PC-9 (cell line): ENCODE measurements around the gene WNT9B. TPM values are rescaled to one million over a fixed set of nuclear protein-coding genes. Genes with fewer than 3 reads are reported as not detected.

Experiments
- BruUV-seq: library from RNA; stranded (reverse); fragments of 400-500 nt; replicated peaks from 2 replicates; lab custom pipeline; 2021; lab: Mats Ljungman, UMichigan
- CTCF ChIA-PET: fragments of 300-600 bp; sonication (Branson Sonifier 250); formaldehyde crosslinking; loops from one replicate; lab custom pipeline; 2022; ENCODE audit warnings: antibody characterized with exemption; lab: Charles Lee
- POLR2A ChIA-PET: fragments of 300-600 bp; sonication (Branson Sonifier 250); formaldehyde crosslinking; loops from one replicate; lab custom pipeline; 2022; ENCODE audit warnings: antibody characterized with exemption; ENCODE audit not compliant: unreplicated experiment; lab: Charles Lee
- DNase-seq, 2 experiments: peaks; one replicate each; pipeline versions ENCODE4 v3.0.0 to v3.0.0-alpha.2; 2015 to 2022; ENCODE audit warnings: mixed read lengths in 1 of 2
- H2AFZ ChIP-seq: fragments of 200-600 bp; sonication (generic); 2 replicates; pipeline ENCODE4 v1.8.1; 2017; ENCODE audit warnings: antibody characterized with exemption
- H3F3A ChIP-seq: fragments of 200-600 bp; sonication (generic); 2 replicates; pipeline ENCODE4 v1.8.1; 2017; ENCODE audit warnings: antibody characterized with exemption, mild to moderate bottlenecking, low read depth; ENCODE audit not compliant: insufficient read depth
- H3K27ac ChIP-seq: fragments of 200-600 bp; sonication (generic); 2 replicates; pipeline ENCODE4 v1.6.1; 2016; ENCODE audit warnings: mixed run types
- H3K27me3 ChIP-seq: fragments of 200-600 bp; sonication (generic); 2 replicates; pipeline ENCODE4 v1.6.1; 2016; ENCODE audit warnings: low read depth, mixed run types; ENCODE audit not compliant: insufficient read depth
- H3K36me3 ChIP-seq: fragments of 200-600 bp; sonication (generic); 2 replicates; pipeline ENCODE4 v1.6.1; 2016; ENCODE audit warnings: low read depth, mixed run types
- H3K4me1 ChIP-seq: fragments of 200-600 bp; sonication (generic); replicated peaks from 2 replicates; pipeline ENCODE4 v1.6.1; 2016; ENCODE audit warnings: mixed run types; ENCODE audit not compliant: insufficient read depth
- H3K4me2 ChIP-seq: fragments of 200-600 bp; sonication (generic); 2 replicates; pipeline ENCODE4 v1.6.1; 2017; ENCODE audit warnings: mixed run types
- H3K4me3 ChIP-seq: fragments of 200-600 bp; sonication (generic); 2 replicates; pipeline ENCODE4 v1.6.1; 2016; ENCODE audit warnings: mixed run types
- H3K79me2 ChIP-seq: fragments of 200-600 bp; sonication (generic); 2 replicates; pipeline ENCODE4 v1.6.1; 2017; ENCODE audit warnings: low read depth, mixed run types
- H3K9me2 ChIP-seq: fragments of 200-600 bp; sonication (generic); 2 replicates; pipeline ENCODE4 v1.8.1; 2017; ENCODE audit warnings: mild to moderate bottlenecking; ENCODE audit not compliant: insufficient read depth
- H3K9me3 ChIP-seq: fragments of 200-600 bp; sonication (generic); 2 replicates; pipeline ENCODE4 v1.8.1; 2016; ENCODE audit warnings: low read depth; ENCODE audit not compliant: insufficient read depth
- H4K20me1 ChIP-seq: fragments of 200-600 bp; sonication (generic); 2 replicates; pipeline ENCODE4 v1.8.1; 2017; ENCODE audit not compliant: insufficient read depth
- CTCF ChIP-seq: fragments of 200-600 bp; sonication (generic); conservative IDR thresholded peaks from 2 replicates; pipeline ENCODE4 v1.6.1; 2017; ENCODE audit warnings: mixed run types, antibody characterized with exemption, mild to moderate bottlenecking, moderate library complexity
- EZH2 ChIP-seq: fragments of 200-600 bp; sonication (generic); IDR thresholded peaks from 2 replicates; pipeline ENCODE4 v1.8.0; 2017; ENCODE audit warnings: antibody characterized with exemption, low read depth
- intact Hi-C: fragments of 100-400 bp; cut with micrococcal nuclease; formaldehyde crosslinking; loops from one replicate; pipeline ENCODE4 v1.10.0; 2022; ENCODE audit not compliant: unreplicated experiment
- total RNA-seq: library from RNA; stranded (reverse); gene quantifications from 2 replicates; pipeline ENCODE4 v1.2.3, GENCODE V29; 2021

Gene WNT9B
- total RNA-seq, 1 experiment from 2014 or later: not detected

- H2AFZ ChIP-seq: no peak overlapping the region
- no peaks in the 10 kb centered on the region for H3K9me3 ChIP-seq
- intact Hi-C loops: no loop called here
- TF ChIP-seq CTCF: no peak
- TF ChIP-seq EZH2: no peak
- H3K9me2 ChIP-seq: no peaks in the 10 kb centered on the region
- H3K4me1 ChIP-seq: no peaks in the 10 kb centered on the region
- H3K36me3 ChIP-seq: no peaks in the 10 kb centered on the region
- no peaks in the 10 kb centered on the region for H4K20me1 ChIP-seq
- no peak for DNase-seq
- H3K27ac ChIP-seq: no peak overlapping the region
- no peaks in the 10 kb centered on the region for H3F3A ChIP-seq
- no peak overlapping the region for H3K4me2 ChIP-seq
- no peak overlapping the region for H3K4me3 ChIP-seq
- H3K79me2 ChIP-seq: no peaks in the 10 kb centered on the region
- ChIA-PET POLR2A (no interaction called here), CTCF (no interaction called here)
- BruUV-seq: no TSS peak
- H3K27me3 ChIP-seq: peaks cover 94% of the 10 kb centered on the region
Measured at GRCh38 chr17:46894024-46894423, 42.6 kb downstream of the WNT9B start.

- ChIA-PET CTCF (no interaction called here), POLR2A (no interaction called here)
Measured at GRCh38 chr17:46894476-46895151, 43.2 kb downstream of the WNT9B start.

GRCh38 chr17:46895171-46895570 lies 43.8 kb downstream of the WNT9B start:
- CTCF ChIA-PET: no interaction called here

More at GRCh38 chr17:46894476-46895151, 43.2 kb downstream of the WNT9B start:
- H3K27ac ChIP-seq: no peak overlapping the region
- H3K4me2 ChIP-seq: no peak overlapping the region
- no peaks in the 10 kb centered on the region for H3K79me2 ChIP-seq
- no peaks in the 10 kb centered on the region for H4K20me1 ChIP-seq
- no peaks in the 10 kb centered on the region for H3K36me3 ChIP-seq
- H3F3A ChIP-seq: no peaks in the 10 kb centered on the region
- H3K4me3 ChIP-seq: no peak overlapping the region
- H3K4me1 ChIP-seq: no peaks in the 10 kb centered on the region
- H3K9me2 ChIP-seq: no peaks in the 10 kb centered on the region
- H3K27me3 ChIP-seq: peaks cover 88% of the 10 kb centered on the region
- no TSS peak for BruUV-seq
- no peaks in the 10 kb centered on the region for H3K9me3 ChIP-seq
- intact Hi-C loops: no loop called here
- no peak for DNase-seq
- TF ChIP-seq CTCF (no peak), EZH2 (no peak)
- no peak overlapping the region for H2AFZ ChIP-seq

More at GRCh38 chr17:46895171-46895570, 43.8 kb downstream of the WNT9B start:
- no TSS peak for BruUV-seq
- no peaks in the 10 kb centered on the region for H3K9me3 ChIP-seq
- H3K27me3 ChIP-seq: peaks cover 83% of the 10 kb centered on the region
- H3K9me2 ChIP-seq: no peaks in the 10 kb centered on the region
- H3K36me3 ChIP-seq: no peaks in the 10 kb centered on the region
- no peaks in the 10 kb centered on the region for H4K20me1 ChIP-seq
- H3K4me3 ChIP-seq: no peak overlapping the region
- H3K4me2 ChIP-seq: no peak overlapping the region
- no peaks in the 10 kb centered on the region for H3K79me2 ChIP-seq
- H2AFZ ChIP-seq: no peak overlapping the region
- POLR2A ChIA-PET: no interaction called here
- H3K27ac ChIP-seq: no peak overlapping the region
- no peak for TF ChIP-seq EZH2
- no peak for TF ChIP-seq CTCF
- H3F3A ChIP-seq: no peaks in the 10 kb centered on the region
- intact Hi-C loops: no loop called here
- H3K4me1 ChIP-seq: no peaks in the 10 kb centered on the region
- no peak for DNase-seq
